Upper lobe of right lung (tissue), 1 donor: Measurements from ENCODE around the gene ADAMTSL5. TPM values are rescaled to one million over a fixed set of nuclear protein-coding genes. Genes with fewer than 3 reads are reported as not detected.
A peak's percentile ranks its signal among the peaks of the same experiment; 100 is the strongest.

ENCODE experiments used
- ATAC-seq: fragments of 200-7000 bp; cut with Tn5 transposase; one replicate; pipeline ENCODE4 v1.9.1; 2020; ENCODE audit warnings: mild to moderate bottlenecking, moderate library complexity
- DNase-seq: peaks from one replicate; pipeline ENCODE4 v3.0.0-alpha.2; 2020
- H3K27ac ChIP-seq: fragments of 200-600 bp; one replicate; pipeline ENCODE4 v1.8.0; 2022
- H3K27me3 ChIP-seq: fragments of 200-600 bp; one replicate; pipeline ENCODE4 v1.8.0; 2022; ENCODE audit warnings: mild to moderate bottlenecking
- H3K36me3 ChIP-seq: fragments of 200-600 bp; one replicate; pipeline ENCODE4 v1.8.0; 2022
- H3K4me1 ChIP-seq: fragments of 200-600 bp; one replicate; pipeline ENCODE4 v1.8.0; 2022
- H3K4me3 ChIP-seq: fragments of 200-600 bp; one replicate; pipeline ENCODE4 v1.8.0; 2022; ENCODE audit warnings: mild to moderate bottlenecking
- H3K9me3 ChIP-seq: fragments of 200-600 bp; one replicate; pipeline ENCODE4 v1.8.0; 2022
- intact Hi-C: fragments of 100-400 bp; cut with DNase I; formaldehyde crosslinking; loops from one replicate; pipeline ENCODE4 v1.11.0; 2022
- long read RNA-seq: library from polyadenylated mRNA; unstranded; transcript quantifications from one replicate; pipeline ENCODE4 v2.0.0, GENCODE V29; 2021
- total RNA-seq: library from RNA; stranded (reverse); fragmentation: NEBNext Ultra II Directional; extraction: Animal tissue kit (Norgen Biotek cat#: 25700); gene quantifications from one replicate; pipeline ENCODE4 v1.2.1, GENCODE V29; 2021
- TF ChIP-seq, protein P1 (sequence below): fragments of 200-600 bp; IDR thresholded peaks from one replicate; pipeline ENCODE4 v1.8.0; 2022; ENCODE audit warnings: antibody characterized with exemption
- donor health status: DM: no; HTN: yes; CAD: no; lungs with severe emphysema.

Gene ADAMTSL5, protein sequence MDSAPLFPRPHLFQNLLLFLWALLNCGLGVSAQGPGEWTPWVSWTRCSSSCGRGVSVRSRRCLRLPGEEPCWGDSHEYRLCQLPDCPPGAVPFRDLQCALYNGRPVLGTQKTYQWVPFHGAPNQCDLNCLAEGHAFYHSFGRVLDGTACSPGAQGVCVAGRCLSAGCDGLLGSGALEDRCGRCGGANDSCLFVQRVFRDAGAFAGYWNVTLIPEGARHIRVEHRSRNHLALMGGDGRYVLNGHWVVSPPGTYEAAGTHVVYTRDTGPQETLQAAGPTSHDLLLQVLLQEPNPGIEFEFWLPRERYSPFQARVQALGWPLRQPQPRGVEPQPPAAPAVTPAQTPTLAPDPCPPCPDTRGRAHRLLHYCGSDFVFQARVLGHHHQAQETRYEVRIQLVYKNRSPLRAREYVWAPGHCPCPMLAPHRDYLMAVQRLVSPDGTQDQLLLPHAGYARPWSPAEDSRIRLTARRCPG
- total RNA-seq, result 4.8 TPM
- long read RNA-seq, partial matches to known transcripts, result 1 of 6 reads
- long read RNA-seq, other reads (novel, unspliced or antisense), result 5 of 6 reads

DNA sequence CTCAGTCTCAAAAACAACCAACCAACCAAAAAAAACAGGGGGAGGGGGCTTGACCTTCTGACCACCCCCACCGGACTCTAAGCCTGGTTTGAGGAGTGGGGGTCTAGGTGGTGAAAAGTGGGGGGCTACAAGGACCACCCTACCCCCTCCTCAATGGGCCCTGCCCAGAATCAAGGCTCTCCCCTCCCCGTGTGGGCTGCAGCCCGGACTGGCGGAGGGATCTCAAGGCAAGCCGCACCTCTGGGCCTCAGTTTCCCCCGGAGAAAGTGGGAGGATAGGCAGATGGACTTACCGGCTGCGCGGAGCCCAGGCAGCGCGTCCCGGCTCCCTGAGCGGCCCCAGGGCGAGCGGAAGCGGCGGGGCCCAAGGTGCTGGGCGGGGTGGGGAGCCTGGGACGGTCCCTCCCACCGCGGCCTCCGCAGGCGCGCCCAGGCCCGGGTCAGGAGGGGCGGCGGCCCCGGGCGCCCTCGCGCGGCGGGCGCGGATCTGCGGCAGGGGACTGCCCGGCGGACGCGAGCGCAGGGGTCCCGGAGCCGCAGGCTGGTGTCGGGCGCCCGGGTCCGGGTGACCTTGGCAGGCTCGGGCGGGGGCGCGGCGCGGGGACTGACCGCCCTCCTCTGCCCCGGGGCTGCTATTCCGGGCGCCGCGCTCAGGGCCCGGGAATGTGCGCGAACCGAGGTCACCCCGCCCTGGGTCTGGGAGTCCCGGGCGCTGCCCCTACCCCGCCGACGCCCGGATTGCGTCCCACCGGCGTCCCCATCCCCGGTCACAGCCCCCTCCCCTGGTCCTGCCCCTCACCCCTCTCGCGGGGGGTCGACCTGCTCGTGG is at the start of gene ADAMTSL5:
Gene ADAMTSL5 (minus strand): TSS at position 349 of the 828 bp plus-strand sequence. CDS start 2,076 bp downstream, outside the sequence.
- peaks cover 56% of the 10 kb centered on the region for H3K27me3 ChIP-seq
- peaks cover 7% of the 10 kb centered on the region for H3K4me1 ChIP-seq
- no peak within 1 kb of the TSS for H3K27ac ChIP-seq
- TF ChIP-seq, protein P1, sequence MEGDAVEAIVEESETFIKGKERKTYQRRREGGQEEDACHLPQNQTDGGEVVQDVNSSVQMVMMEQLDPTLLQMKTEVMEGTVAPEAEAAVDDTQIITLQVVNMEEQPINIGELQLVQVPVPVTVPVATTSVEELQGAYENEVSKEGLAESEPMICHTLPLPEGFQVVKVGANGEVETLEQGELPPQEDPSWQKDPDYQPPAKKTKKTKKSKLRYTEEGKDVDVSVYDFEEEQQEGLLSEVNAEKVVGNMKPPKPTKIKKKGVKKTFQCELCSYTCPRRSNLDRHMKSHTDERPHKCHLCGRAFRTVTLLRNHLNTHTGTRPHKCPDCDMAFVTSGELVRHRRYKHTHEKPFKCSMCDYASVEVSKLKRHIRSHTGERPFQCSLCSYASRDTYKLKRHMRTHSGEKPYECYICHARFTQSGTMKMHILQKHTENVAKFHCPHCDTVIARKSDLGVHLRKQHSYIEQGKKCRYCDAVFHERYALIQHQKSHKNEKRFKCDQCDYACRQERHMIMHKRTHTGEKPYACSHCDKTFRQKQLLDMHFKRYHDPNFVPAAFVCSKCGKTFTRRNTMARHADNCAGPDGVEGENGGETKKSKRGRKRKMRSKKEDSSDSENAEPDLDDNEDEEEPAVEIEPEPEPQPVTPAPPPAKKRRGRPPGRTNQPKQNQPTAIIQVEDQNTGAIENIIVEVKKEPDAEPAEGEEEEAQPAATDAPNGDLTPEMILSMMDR, result no peak
- peak; percentile 72 for ATAC-seq
- H3K9me3 ChIP-seq, result no peaks in the 10 kb centered on the region
- H3K36me3 ChIP-seq, result no peaks in the 10 kb centered on the region
- intact Hi-C loops, result no loop called here
- H3K4me3 ChIP-seq, result peak within 1 kb of the TSS; percentile 45
- DNase-seq, result peak; percentile 81

DNA sequence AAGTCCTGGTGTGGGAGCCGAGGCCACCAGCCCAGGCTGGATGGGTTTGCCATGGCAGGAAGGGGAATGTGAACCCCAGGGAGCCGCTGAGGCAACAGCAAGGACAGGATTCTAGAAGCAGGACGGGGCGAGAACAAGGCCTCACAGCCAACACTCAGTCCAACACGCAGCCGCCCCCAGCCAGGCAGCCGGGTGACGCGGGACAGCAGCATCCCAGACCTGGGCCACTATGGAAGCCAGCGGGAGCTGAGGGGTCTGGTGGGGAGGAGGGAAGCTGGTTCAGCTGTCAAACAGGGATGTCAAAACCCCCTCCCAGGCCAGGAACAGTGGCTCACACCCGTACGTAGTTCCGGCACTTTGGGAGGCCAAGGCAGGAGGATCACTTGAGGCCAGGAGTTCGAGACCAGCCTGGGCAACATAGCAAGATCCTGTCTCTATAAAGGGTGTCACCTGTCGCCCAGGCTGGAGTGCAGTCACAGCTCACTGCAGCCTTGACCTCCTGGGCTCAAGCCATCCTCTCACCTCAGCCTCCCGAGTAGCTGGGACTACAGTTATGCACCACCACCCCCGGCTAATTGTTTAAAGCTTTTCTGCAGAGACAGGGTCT is 48.5 kb upstream of the ADAMTSL5 start:
- ATAC-seq, result no peak
- Histone ChIP-seq H3K27me3 (no peaks in the 10 kb centered on the region), H3K4me1 (no peaks in the 10 kb centered on the region), H3K4me3 (no peak overlapping the region), H3K27ac (no peak overlapping the region), H3K36me3 (no peaks in the 10 kb centered on the region), H3K9me3 (no peaks in the 10 kb centered on the region)
- TF ChIP-seq, protein P1, result no peak
- intact Hi-C loops, result no loop called here
- DNase-seq, result no peak

DNA sequence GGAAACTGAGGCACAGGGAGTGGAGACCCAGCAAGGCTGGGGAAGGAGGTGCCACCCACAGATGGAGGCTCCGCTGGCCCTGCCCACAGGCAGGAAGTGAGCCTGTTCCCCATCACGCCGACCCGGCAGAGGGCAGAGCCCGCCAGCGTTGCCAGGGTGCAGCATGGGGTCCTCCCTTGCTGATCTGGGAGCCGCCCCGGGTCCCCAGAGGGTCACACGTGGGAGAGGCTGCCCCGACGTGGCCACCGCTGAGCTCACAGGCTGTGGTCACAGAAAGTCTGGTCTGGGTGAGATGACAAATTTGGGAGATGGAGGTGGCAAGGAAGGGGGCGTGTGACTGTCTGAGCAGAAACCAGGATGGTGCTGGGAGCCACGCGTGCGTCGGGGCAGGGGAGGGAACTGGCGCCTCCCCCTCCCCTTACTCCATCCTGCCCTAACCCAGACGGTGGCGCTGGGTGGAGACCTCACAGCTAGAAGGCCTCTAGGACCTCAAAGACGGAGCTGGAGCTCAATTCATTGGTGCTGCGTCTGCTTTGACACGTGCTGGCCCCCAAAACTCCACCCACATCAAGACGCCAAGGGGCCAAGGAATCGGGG is 47.6 kb upstream of the ADAMTSL5 start:
- H3K9me3 ChIP-seq, result no peaks in the 10 kb centered on the region
- no peaks in the 10 kb centered on the region for H3K27me3 ChIP-seq
- no peak for DNase-seq
- no peak overlapping the region for H3K4me3 ChIP-seq
- TF ChIP-seq, protein P1, result no peak
- intact Hi-C loops, result no loop called here
- H3K4me1 ChIP-seq, result no peaks in the 10 kb centered on the region
- H3K36me3 ChIP-seq, result no peaks in the 10 kb centered on the region
- no peak for ATAC-seq
- H3K27ac ChIP-seq, result no peak overlapping the region

DNA sequence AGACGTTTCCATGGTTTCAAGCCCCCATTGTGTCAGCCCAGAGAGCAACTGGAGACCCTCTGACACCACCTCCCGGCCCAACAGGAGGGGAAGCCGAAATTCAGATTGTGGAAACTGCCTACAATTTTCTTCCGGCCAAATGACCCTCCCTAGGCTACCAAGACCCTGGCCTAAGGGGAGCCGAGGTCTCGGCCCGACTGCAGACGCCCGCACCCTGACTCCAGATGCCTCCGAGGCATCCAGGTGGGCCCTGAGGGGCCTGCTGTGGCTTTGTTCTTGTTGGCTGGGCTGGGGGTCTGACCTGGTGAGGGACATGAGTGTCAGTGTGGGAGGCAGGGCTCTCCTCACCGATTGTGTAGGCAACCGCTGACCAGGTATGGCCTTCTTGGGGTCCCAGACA is 45.7 kb upstream of the ADAMTSL5 start:
- TF ChIP-seq, protein P1, result no peak
- Histone ChIP-seq H3K27me3 (no peaks in the 10 kb centered on the region), H3K4me3 (no peak overlapping the region), H3K27ac (no peak overlapping the region), H3K4me1 (no peaks in the 10 kb centered on the region), H3K9me3 (no peaks in the 10 kb centered on the region), H3K36me3 (no peaks in the 10 kb centered on the region)
- ATAC-seq (no peak), DNase-seq (no peak)
- intact Hi-C loops, result no loop called here

DNA sequence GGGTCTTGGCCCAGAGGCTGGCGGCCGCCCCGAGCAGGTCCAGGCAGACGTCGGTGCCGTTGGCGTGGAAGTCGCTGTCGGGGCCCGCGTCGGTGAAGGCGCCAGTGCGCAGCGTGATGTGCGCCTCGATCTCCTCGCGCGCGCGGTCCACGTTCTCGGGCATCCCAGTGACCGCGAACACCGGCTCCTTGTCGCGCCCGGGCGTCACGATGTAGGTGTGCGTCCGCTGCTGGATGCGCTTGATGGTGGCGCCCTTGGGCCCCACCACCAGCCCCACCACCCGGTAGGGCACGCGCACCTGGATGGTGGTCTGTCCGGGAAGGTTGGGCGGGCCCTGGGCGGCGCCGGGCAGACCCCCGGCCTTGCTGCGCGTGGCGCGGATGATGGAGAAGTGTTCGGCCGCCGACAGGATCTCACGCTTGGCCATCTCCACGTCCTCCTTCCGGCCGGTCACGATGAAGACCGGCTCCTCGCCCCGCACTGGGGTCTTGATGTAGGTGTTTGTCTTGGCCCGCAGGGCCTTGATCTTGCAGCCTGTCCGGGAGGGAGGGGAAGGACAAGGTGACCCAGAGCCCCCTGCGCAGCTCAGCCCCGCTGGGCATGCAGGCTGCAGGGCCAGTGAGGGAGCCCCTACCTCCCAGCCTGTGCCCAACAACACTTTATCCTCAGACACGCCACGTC is 43.7 kb upstream of the ADAMTSL5 start:
- H3K36me3 ChIP-seq, result no peaks in the 10 kb centered on the region

More for the DNA sequence above, 43.7 kb upstream of the ADAMTSL5 start:
- H3K27ac ChIP-seq, result no peak overlapping the region
- H3K9me3 ChIP-seq, result no peaks in the 10 kb centered on the region
- intact Hi-C loops, result no loop called here
- no peaks in the 10 kb centered on the region for H3K27me3 ChIP-seq
- no peak for ATAC-seq
- DNase-seq, result no peak
- no peaks in the 10 kb centered on the region for H3K4me1 ChIP-seq
- TF ChIP-seq, protein P1, result no peak
- H3K4me3 ChIP-seq, result no peak overlapping the region
